ENCODE results near the gene SMIM21. TPM values are rescaled to one million over a fixed set of nuclear protein-coding genes. Genes with fewer than 3 reads are reported as not detected.

Gene SMIM21
- total and polyA plus RNA-seq, 2 of the 8 experiments (the other 6 are each of a cell fraction or from before 2014, with no cell fraction given): not detected

GRCh38 chr18:75429975-75430374, 2.5 kb upstream of the SMIM21 start:
- Histone ChIP-seq H3K23ac (ENCODE audit: insufficient read length) (no peak overlapping the region), H3K9ac (replicated peaks in 1 of 4; ENCODE audit: extremely low read depth in 1 of 4, low read depth in 3 of 4, low read length in 3 of 4) (no peak overlapping the region), H2BK5ac (ENCODE audit: low read depth, low read length) (no peak overlapping the region), H2AFZ (ENCODE audit: low read length) (no peak overlapping the region), H3K23me2 (ENCODE audit: low read depth, low read length) (no peaks in the 10 kb centered on the region), H3K4ac (replicated peaks; ENCODE audit: insufficient read length, low read depth, low read length) (no peak overlapping the region), H4K20me1 (replicated peaks in 1 of 2; ENCODE audit: control insufficient read depth in 1 of 2, insufficient read depth in 2 of 2, low read length in 2 of 2) (no peaks in the 10 kb centered on the region), H3K36me3 (ENCODE audit: control insufficient read depth in 2 of 4, insufficient read depth in 4 of 4, low read length in 3 of 4) (no peaks in the 10 kb centered on the region), H3K14ac (ENCODE audit: insufficient read length) (no peak overlapping the region), H2BK15ac (ENCODE audit: low read length) (no peak overlapping the region), H3K4me2 (ENCODE audit: insufficient read depth in 1 of 2, low read depth in 2 of 2, low read length in 2 of 2) (no peak overlapping the region), H4K8ac (ENCODE audit: extremely low read depth, insufficient read depth, low read length) (no peak overlapping the region), H4K5ac (ENCODE audit: insufficient read length, low read depth, low read length) (no peak overlapping the region), H2BK12ac (ENCODE audit: low read depth, low read length) (no peak overlapping the region), H3K9me3 (ENCODE audit: insufficient read depth in 2 of 2, low read depth in 1 of 2, low read length in 1 of 2) (no peaks in the 10 kb centered on the region), H3K79me1 (ENCODE audit: low read depth, low read length) (no peaks in the 10 kb centered on the region), H3K18ac (ENCODE audit: extremely low read depth, low read length) (no peak overlapping the region), H3K4me1 (replicated peaks in 1 of 4; ENCODE audit: control insufficient read depth in 3 of 4, insufficient read depth in 4 of 4, low read length in 3 of 4) (peaks cover 0 to 3% (median under 1%) of the 10 kb centered on the region in 4 experiments; a peak in 3 of 7 replicates), H3K27me3 (replicated peaks in 1 of 4; ENCODE audit: control insufficient read depth in 3 of 4, extremely low read depth in 1 of 4, insufficient read depth in 3 of 4, low read length in 3 of 4) (no peaks in the 10 kb centered on the region; a peak in 1 of 7 replicates), H2AK5ac (ENCODE audit: low read depth, low read length) (no peak overlapping the region), H3K27ac (ENCODE audit: low read depth, low read length) (no peak overlapping the region), H4K91ac (replicated peaks; ENCODE audit: insufficient read length, low read length) (no peak overlapping the region), H3K56ac (replicated peaks; ENCODE audit: insufficient read length, low read depth, low read length) (no peak overlapping the region), H2BK120ac (replicated peaks; ENCODE audit: low read depth, low read length) (no peak overlapping the region), H3K79me2 (ENCODE audit: control insufficient read depth in 1 of 2, insufficient read depth in 2 of 2, low read length in 2 of 2) (no peaks in the 10 kb centered on the region), H2BK20ac (ENCODE audit: low read length) (no peak overlapping the region), H3K4me3 (ENCODE audit: extremely low read depth in 1 of 4, insufficient read depth in 2 of 4, low read depth in 3 of 4, low read length in 4 of 4) (no peak overlapping the region)
- POLR2A ChIA-PET (ENCODE audit: partially characterized antibody): no interaction called here
- CTCF ChIA-PET (ENCODE audit: partially characterized antibody): no interaction called here
- DNase-seq (ENCODE audit: low read depth in 1 of 2, low spot score in 2 of 2) (no peak), FAIRE-seq (no peak)
- WGBS, 2 experiments (ENCODE audit: extremely low coverage in 1 of 2, insufficient coverage in 1 of 2, insufficient read length in 1 of 2, insufficient replicate concordance in 2 of 2, low coverage in 1 of 2, low lambda C conversion rate in 2 of 2, missing lambda C conversion rate in 1 of 2): 90% methylated on average over 9 of the region's 9 CpGs; no CpG with 5 or more reads in 1 of the 2 experiments
- TF ChIP-seq BACH1 (IDR thresholded peaks at IDR 0.05; ENCODE audit: low read length): no peak
- TF ChIP-seq GABPA (IDR thresholded peaks at IDR 0.05; ENCODE audit: borderline replicate concordance, insufficient read depth, low read length): no peak
- no peak for TF ChIP-seq POU5F1 (IDR thresholded peaks at IDR 0.05; ENCODE audit: low read depth, low read length)
- TF ChIP-seq RFX5 (IDR thresholded peaks at IDR 0.05; ENCODE audit: borderline replicate concordance, low read depth, low read length): no peak
- TF ChIP-seq SP2 (IDR thresholded peaks at IDR 0.05; ENCODE audit: low read length): no peak
- no peak for TF ChIP-seq SRF (IDR thresholded peaks at IDR 0.05; ENCODE audit: low read depth, low read length)
- no peak for TF ChIP-seq NRF1 (IDR thresholded peaks at IDR 0.05; ENCODE audit: low read depth, low read length)
